Activated T-cell treated with anti-CD3 and anti-CD28 coated beads for 48 hours (primary cell): ENCODE measurements around the gene TMEM243.
"Not testable (repeated sequence)": the region's sequence is repeated elsewhere in the genome, so short reads cannot be mapped to it uniquely, and the experiment has no call there.

Experiments used
- DNase-seq: peaks from one replicate; pipeline ENCODE4 v3.0.0-alpha.2; 2020; ENCODE audit warnings: low read depth

The TMEM243 gene

GRCh38 chr7:87210506-87210905 lies 9.0 kb downstream of the TMEM243 start:
- DNase-seq = no peak

GRCh38 chr7:87209295-87209924 lies 10.1 kb downstream of the TMEM243 start:
- no peak for DNase-seq

GRCh38 chr7:87206361-87206760 lies 13.2 kb downstream of the TMEM243 start:
- DNase-seq = no peak

- not testable (repeated sequence) for DNase-seq
Measured at GRCh38 chr7:87205701-87206100, 13.8 kb downstream of the TMEM243 start.

GRCh38 chr7:87204933-87205332 lies 14.6 kb downstream of the TMEM243 start:
- DNase-seq = no peak

GRCh38 chr7:87203929-87204328 lies 15.6 kb downstream of the TMEM243 start:
- DNase-seq = not testable (repeated sequence)

- no peak for DNase-seq
Measured at GRCh38 chr7:87202705-87203104, 16.8 kb downstream of the TMEM243 start.

GRCh38 chr7:87202208-87202607 lies 17.3 kb downstream of the TMEM243 start:
- DNase-seq = no peak

- DNase-seq = no peak
Measured at GRCh38 chr7:87199700-87200450, 19.7 kb downstream of the TMEM243 start.

- no peak for DNase-seq
Measured at GRCh38 chr7:87199241-87199640, 20.3 kb downstream of the TMEM243 start.

- DNase-seq = no peak
Measured at GRCh38 chr7:87193912-87194311, 25.6 kb downstream of the TMEM243 start.

GRCh38 chr7:87192784-87193487 lies 26.6 kb downstream of the TMEM243 start:
- DNase-seq = no peak

GRCh38 chr7:87190783-87191182 lies 28.7 kb downstream of the TMEM243 start:
- DNase-seq = no peak

- DNase-seq = no peak
Measured at GRCh38 chr7:87188930-87189329, 30.6 kb downstream of the TMEM243 start.

- DNase-seq = no peak
Measured at GRCh38 chr7:87187120-87187519, 32.4 kb downstream of the TMEM243 start.

- no peak for DNase-seq
Measured at GRCh38 chr7:87179180-87179579, 40.4 kb downstream of the TMEM243 start.

GRCh38 chr7:87178320-87178719 lies 41.2 kb downstream of the TMEM243 start:
- no peak for DNase-seq

GRCh38 chr7:87173471-87173870 lies 46.1 kb downstream of the TMEM243 start:
- no peak for DNase-seq

- no peak for DNase-seq
Measured at GRCh38 chr7:87171282-87171934, 48.1 kb downstream of the TMEM243 start.

GRCh38 chr7:87170828-87171227 lies 48.7 kb downstream of the TMEM243 start:
- DNase-seq = no peak

- DNase-seq = no peak
Measured at GRCh38 chr7:87164433-87164832, 55.1 kb downstream of the TMEM243 start.

GRCh38 chr7:87159538-87159937 lies 60.0 kb downstream of the TMEM243 start:
- DNase-seq = no peak

GRCh38 chr7:87156709-87157108 lies 62.8 kb downstream of the TMEM243 start:
- DNase-seq = no peak
